GM12878 (cell line): ENCODE measurements around the gene TNFAIP8L1. TPM values are rescaled to one million over a fixed set of nuclear protein-coding genes. Genes with fewer than 3 reads are reported as not detected.

ENCODE experiments used
- ATAC-seq: fragments of 200-7000 bp; cut with Tn5 transposase; 3 replicates; pipeline ENCODE4 v1.9.1; 2020; ENCODE audit warnings: mild to moderate bottlenecking, moderate library complexity
- BruUV-seq: library from RNA; stranded (reverse); fragments of 400-500 nt; replicated peaks from 2 replicates; lab custom pipeline; 2021; lab: Mats Ljungman, UMichigan
- CTCF ChIA-PET: fragments of 300-600 bp; sonication (Branson Sonifier 250); formaldehyde crosslinking; extraction: SDS; loops from one replicate; lab custom pipeline; 2021; ENCODE audit warnings: inconsistent platforms; lab: Yijun Ruan, JAX
- POLR2A ChIA-PET: fragments of 350-600 bp; formaldehyde crosslinking; extraction: SDS; loops from one replicate; lab custom pipeline; 2021; ENCODE audit warnings: inconsistent platforms; lab: Charles Lee
- RAD21 ChIA-PET: fragments of 300-600 bp; sonication (Branson Sonifier 250); formaldehyde crosslinking; loops from one replicate; lab custom pipeline; 2023; ENCODE audit warnings: antibody characterized with exemption; ENCODE audit not compliant: unreplicated experiment; lab: Charles Lee
- SMC1A ChIA-PET: fragments of 300-600 bp; sonication (Branson Sonifier 250); formaldehyde crosslinking; loops from one replicate; lab custom pipeline; 2023; ENCODE audit not compliant: unreplicated experiment, uncharacterized antibody; lab: Charles Lee
- DNase-seq: peaks from one replicate; pipeline ENCODE4 v3.0.0-alpha.2; 2011; ENCODE audit warnings: low read depth, low spot score
- FAIRE-seq: peaks from 3 replicates; lab custom pipeline; 2011; peaks lifted over from hg19 to GRCh38; lab: Jason Lieb, UNC
- H2AFZ ChIP-seq: 2 replicates; pipeline ENCODE4 v1.6.0; 2011; ENCODE audit warnings: low read depth, low read length, control low read depth; ENCODE audit not compliant: control insufficient read depth
- H3K27ac ChIP-seq: 2 replicates; pipeline ENCODE4 v1.5.1; 2011; ENCODE audit warnings: control low read depth; ENCODE audit not compliant: control insufficient read depth, insufficient read depth
- H3K27me3 ChIP-seq, 2 experiments: replicated peaks in 1 of 2; 2 replicates each; pipeline versions ENCODE4 v1.6.0 to v1.6.1; 2011; ENCODE audit warnings: low read length in 1 of 2; ENCODE audit not compliant: control insufficient read depth in 2 of 2, insufficient read depth in 2 of 2
- H3K36me3 ChIP-seq, 2 experiments: 2 replicates each; pipeline ENCODE4 v1.5.1; 2011; ENCODE audit warnings: low read length in 1 of 2; ENCODE audit not compliant: control insufficient read depth in 2 of 2, insufficient read depth in 2 of 2
- H3K4me1 ChIP-seq: 2 replicates; pipeline ENCODE4 v1.6.1; 2011; ENCODE audit warnings: mild to moderate bottlenecking, low read length, moderate library complexity, mixed read lengths; ENCODE audit not compliant: control insufficient read depth, insufficient read depth
- H3K4me2 ChIP-seq: 2 replicates; pipeline ENCODE4 v1.6.0; 2011; ENCODE audit warnings: control low read depth; ENCODE audit not compliant: control insufficient read depth, insufficient read depth
- H3K4me3 ChIP-seq: fragments of 200-600 bp; sonication (generic); 2 replicates; pipeline ENCODE4 v1.5.1; 2016
- H3K79me2 ChIP-seq: 2 replicates; pipeline ENCODE4 v1.6.0; 2011; ENCODE audit warnings: low read length; ENCODE audit not compliant: control insufficient read depth, insufficient read depth
- H3K9ac ChIP-seq: 2 replicates; pipeline ENCODE4 v1.8.0; 2011; ENCODE audit warnings: low read length, control low read depth, mixed read lengths; ENCODE audit not compliant: control insufficient read depth, insufficient read depth
- H3K9me3 ChIP-seq: replicated peaks from 3 replicates; pipeline ENCODE4 v1.5.1; 2011; ENCODE audit warnings: mild to moderate bottlenecking, low read length; ENCODE audit not compliant: control insufficient read depth, insufficient read depth
- H4K20me1 ChIP-seq: 2 replicates; pipeline ENCODE4 v1.6.0; 2011; ENCODE audit not compliant: control insufficient read depth, insufficient read depth
- CTCF ChIP-seq, 3 experiments: IDR thresholded peaks in 2 of 3; conservative IDR thresholded peaks in 1 of 3; 2 replicates each; pipeline ENCODE4 v1.5.1; 2011; ENCODE audit warnings: low read depth in 3 of 3, low read length in 3 of 3, mild to moderate bottlenecking in 3 of 3, control low read depth in 2 of 3, moderate library complexity in 2 of 3, inconsistent platforms in 1 of 3, mixed read lengths in 1 of 3; ENCODE audit not compliant: control insufficient read depth in 2 of 3, insufficient read depth in 1 of 3; ENCODE audit errors: extremely low read depth in 1 of 3
- EED ChIP-seq: sonication (generic); IDR thresholded peaks from 2 replicates; pipeline ENCODE4 v1.6.1; 2016; ENCODE audit warnings: antibody characterized with exemption, low read depth
- IKZF1 ChIP-seq: fragments of 450-650 bp; conservative IDR thresholded peaks from 2 replicates; pipeline ENCODE4 v1.6.1; 2017; ENCODE audit warnings: antibody characterized with exemption, mild to moderate bottlenecking
- IKZF2 ChIP-seq, 2 experiments: fragments of 450-650 bp; IDR thresholded peaks; 2 replicates each; pipeline ENCODE4 v1.6.1; 2017; ENCODE audit warnings: mild to moderate bottlenecking in 2 of 2, moderate library complexity in 2 of 2
- MEF2B ChIP-seq: fragments of 450-650 bp; IDR thresholded peaks from 2 replicates; pipeline ENCODE4 v1.6.1; 2018; ENCODE audit warnings: mild to moderate bottlenecking, moderate library complexity; ENCODE audit not compliant: partially characterized antibody, poor library complexity, severe bottlenecking
- NFYB ChIP-seq: IDR thresholded peaks from 2 replicates; pipeline ENCODE4 v1.6.1; 2011; ENCODE audit warnings: low read depth, mild to moderate bottlenecking, low read length, improper control_type of control experiment, moderate library complexity; ENCODE audit not compliant: insufficient read depth
- RELB ChIP-seq: fragments of 450-650 bp; IDR thresholded peaks from 2 replicates; pipeline ENCODE4 v1.6.1; 2017; ENCODE audit warnings: low read depth, mild to moderate bottlenecking, moderate library complexity
- RFX5 ChIP-seq: IDR thresholded peaks from 2 replicates; pipeline ENCODE4 v1.6.1; 2011; ENCODE audit warnings: low read depth, low read length, improper control_type of control experiment
- SMAD1 ChIP-seq: fragments of 450-650 bp; IDR thresholded peaks from 2 replicates; pipeline ENCODE4 v1.6.1; 2018; ENCODE audit warnings: mild to moderate bottlenecking, low read depth; ENCODE audit not compliant: partially characterized antibody
- TCF12 ChIP-seq: IDR thresholded peaks from 2 replicates; pipeline ENCODE4 v1.6.1; 2011; ENCODE audit warnings: low read depth, mild to moderate bottlenecking, low read length
- WGBS: methylation state at CpG from one replicate; pipeline ENCODE4 v1.1.6; 2016; ENCODE audit warnings: low lambda C conversion rate; ENCODE audit not compliant: insufficient replicate concordance, insufficient coverage; ENCODE audit errors: missing lambda C conversion rate; 5-methylcytosine and 5-hydroxymethylcytosine counted together
- in situ Hi-C: fragments of 300-500 bp; cut with MboI; formaldehyde crosslinking; loops from 9 replicates; pipeline ENCODE4 v1.14.3; 2018; ENCODE audit warnings: mixed read lengths
- intact Hi-C: fragments of 100-400 bp; cut with micrococcal nuclease; formaldehyde crosslinking; loops from one replicate; pipeline ENCODE4 v1.14.2; 2022; ENCODE audit not compliant: unreplicated experiment
- polyA plus RNA-seq, 11 experiments: library from polyadenylated mRNA; depleted of rRNA in 4 of 11; unstranded in 6 of 11; stranded (reverse) in 5 of 11; fragments of >200 nt; fragmentation: Nextera tagmentation in 4 of 11; fragmentation: Illumina TruSeq in 1 of 11; extraction: Ambion mirVana in 4 of 11; extraction: Trizol in 1 of 11; gene quantifications; 1 replicate in 1 of 11; 2 replicates in 10 of 11; pipeline versions ENCODE4 v1.2.1 to v1.2.3, GENCODE V29; 2011 to 2016; ENCODE audit warnings: inconsistent platforms in 2 of 11, missing spikeins in 2 of 11, low read depth in 1 of 11
- total RNA-seq, 4 experiments: library from RNA; depleted of rRNA in 3 of 4; stranded (reverse); fragments of >200 nt in 3 of 4; fragmentation: Illumina TruSeq in 1 of 4; extraction: Trizol in 1 of 4; gene quantifications; 2 replicates each; pipeline versions ENCODE4 v1.2.1 to v1.2.3, GENCODE V29; 2013 to 2021

TNFAIP8L1 gene
- total and polyA plus RNA-seq, 10 of the 15 experiments (the other 5 are each of a cell fraction or from before 2014, with no cell fraction given): 0.93 to 12.7 (median 8.6) TPM

GRCh38 chr19:4647676-4648644 lies 8.6 kb downstream of the TNFAIP8L1 start:
- H3K27ac ChIP-seq: peak overlapping the region; percentile 48; the same call in 1 of the 2 replicates
- no peak for FAIRE-seq
- peak; percentile 57 for ATAC-seq

More at GRCh38 chr19:4647676-4648644, 8.6 kb downstream of the TNFAIP8L1 start:
- TF ChIP-seq CTCF (IDR thresholded peaks at IDR 0.05 in 2 of 3, conservative IDR thresholded peaks at IDR 0.05 in 1 of 3; ENCODE audit: control insufficient read depth in 2 of 3, extremely low read depth in 1 of 3, insufficient read depth in 1 of 3, low read depth in 3 of 3, low read length in 3 of 3) (peak; percentile 10 to 19 (median 16); a peak in 2 of 6 replicates), NFYB (no peak), RELB (peak; percentile 23; the same call in 1 of the 2 replicates), IKZF2 (IDR thresholded peaks at IDR 0.05) (peak in 1 of 2 experiments; percentile 22; a peak in 2 of 4 replicates), MEF2B (peak; percentile 58), IKZF1 (peak; percentile 27; the same call in 1 of the 2 replicates), TCF12 (0 out of 2 replicates have a peak, but pooled peaks have one; percentile 34), EED (peak; percentile 36; the same call in 1 of the 2 replicates), SMAD1 (no peak), RFX5 (no peak)
- TF ChIP-seq, all 136 proteins: peak for 7
- no peaks in the 10 kb centered on the region for H3K9me3 ChIP-seq
- no peaks in the 10 kb centered on the region; a peak in 3 of 4 replicates for H3K36me3 ChIP-seq
- H3K9ac ChIP-seq: peak overlapping the region; percentile 22; the same call in 1 of the 2 replicates
- RAD21 ChIA-PET: interaction anchor here (0.7 kb wide), 1 partner anchor 26 kb away, joined by 3 read pairs; no protein-coding TSS in a partner anchor
- H3K27me3 ChIP-seq: no peaks in the 10 kb centered on the region
- H3K79me2 ChIP-seq: no peaks in the 10 kb centered on the region; the same call in 1 of the 2 replicates
- in situ Hi-C loops (no loop called here), intact Hi-C loops (no loop called here)
- CTCF ChIA-PET: interaction anchor here (1.1 to 3.2 kb wide), 3 partner anchors 11 to 14 kb away, joined by 3 to 11 read pairs (median 7); no protein-coding TSS in a partner anchor
- DNase-seq: no peak
- peaks cover 7% of the 10 kb centered on the region; the same call in 1 of the 2 replicates for H3K4me1 ChIP-seq
- H3K4me2 ChIP-seq: peak overlapping the region; percentile 54
- BruUV-seq: no TSS peak
- POLR2A ChIA-PET: no interaction called here
- H4K20me1 ChIP-seq: no peaks in the 10 kb centered on the region
- SMC1A ChIA-PET: interaction anchor here (1.0 kb wide), 1 partner anchor 23 kb away, joined by 3 read pairs; no protein-coding TSS in a partner anchor
- 75% methylated on average over 19 of the region's 20 CpGs for WGBS
- H2AFZ ChIP-seq: no peak overlapping the region; the same call in 1 of the 2 replicates
- no peak overlapping the region for H3K4me3 ChIP-seq
